GM18867 (cell line): ENCODE measurements around the gene RPP38.

ENCODE experiments used
- ATAC-seq: cut with Tn5 transposase; IDR thresholded peaks from one replicate; pipeline ENCODE4 v1.9.1; 2021; ENCODE audit warnings: mild to moderate bottlenecking, moderate library complexity; ENCODE audit not compliant: unreplicated experiment

RPP38 gene

DNA sequence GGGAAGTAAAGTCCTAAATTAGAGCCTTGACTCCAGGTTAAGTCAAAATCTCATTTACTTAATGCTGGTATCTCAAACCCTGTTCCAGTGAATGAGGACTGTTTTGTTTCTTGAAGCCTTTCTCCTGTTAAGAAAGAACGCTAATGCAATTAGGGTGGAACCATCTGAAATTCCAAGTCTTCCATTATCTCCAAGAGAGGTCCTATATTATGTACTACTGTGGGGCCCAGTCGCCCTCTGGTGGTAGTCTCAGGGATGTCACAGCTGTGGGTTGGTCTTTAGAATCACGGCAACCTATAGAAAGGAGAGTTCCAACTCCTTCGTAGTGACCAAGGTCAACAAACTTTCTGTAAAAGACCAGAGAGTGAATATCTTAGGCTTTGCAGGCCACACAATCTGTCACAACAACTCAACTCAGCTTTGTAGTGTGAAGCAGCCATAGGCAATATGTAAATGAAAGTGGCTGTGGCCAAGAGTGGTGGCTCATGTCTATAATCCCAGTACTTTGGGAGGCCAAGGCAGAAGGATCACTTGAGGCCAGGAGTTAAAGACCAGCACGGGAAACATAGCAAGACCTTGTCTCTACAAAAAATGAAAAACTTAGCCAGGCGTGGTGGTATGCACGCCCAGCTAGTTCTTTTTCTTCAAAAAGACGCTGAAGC lies 9.3 kb downstream of the RPP38 start:
- peak; percentile 77 for ATAC-seq

DNA sequence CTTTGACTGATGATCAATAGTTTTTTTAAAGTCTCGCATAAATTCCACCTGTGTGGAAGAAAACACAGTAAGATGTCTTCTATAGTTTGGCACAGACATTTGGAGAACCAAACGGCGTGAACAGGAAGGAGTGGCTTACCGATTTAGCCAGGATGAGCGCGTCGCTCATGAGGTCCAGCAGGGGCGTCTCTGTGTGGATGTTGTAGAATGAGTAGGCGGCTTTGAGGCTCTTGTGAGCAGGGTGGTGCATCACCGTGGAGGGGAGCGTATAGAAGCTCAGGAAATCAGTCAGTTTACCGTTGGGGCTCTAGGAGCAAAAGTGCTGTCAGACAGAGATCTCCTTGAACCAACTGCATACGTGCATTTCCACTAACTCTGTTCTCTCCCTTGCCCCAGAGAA lies 15.5 kb downstream of the RPP38 start:
- no peak for ATAC-seq

DNA sequence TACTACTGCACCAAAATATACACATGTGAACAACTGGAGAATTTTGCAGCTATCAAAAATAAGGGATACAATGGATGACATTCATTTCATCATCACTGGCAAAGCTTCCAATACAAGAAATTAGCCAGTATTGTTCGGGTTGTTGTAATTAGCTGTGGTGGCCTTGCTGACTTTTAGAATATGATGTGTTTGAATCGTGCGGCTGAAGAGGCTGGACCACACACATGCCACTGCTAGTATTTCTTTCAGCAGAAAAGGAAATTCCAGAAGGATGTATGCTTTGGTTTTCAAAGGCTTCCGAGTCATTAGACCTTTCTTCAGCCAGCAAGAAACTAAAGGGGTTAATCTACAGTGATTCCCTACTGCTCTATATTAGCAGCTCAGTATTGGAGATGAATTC lies 16.6 kb downstream of the RPP38 start:
- no peak for ATAC-seq

DNA sequence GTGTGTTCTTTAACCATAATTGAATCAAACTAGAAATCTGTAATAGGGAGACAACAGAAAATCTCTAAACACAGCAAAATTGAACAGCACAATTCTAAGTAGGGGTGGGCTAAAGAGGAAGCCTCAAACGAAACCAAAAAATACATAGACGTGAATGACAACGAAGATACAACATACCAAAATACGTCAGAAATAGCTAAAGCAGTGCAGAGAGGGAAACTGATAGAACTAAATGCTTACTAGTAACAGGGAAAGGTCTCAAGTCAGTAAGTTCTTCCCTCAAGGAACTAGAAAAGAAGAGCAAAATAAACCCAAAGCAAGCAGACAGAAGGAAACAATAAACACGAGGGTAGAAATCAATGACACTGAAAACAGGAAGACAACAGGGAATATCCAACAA lies 19.1 kb downstream of the RPP38 start:
- ATAC-seq = no peak

DNA sequence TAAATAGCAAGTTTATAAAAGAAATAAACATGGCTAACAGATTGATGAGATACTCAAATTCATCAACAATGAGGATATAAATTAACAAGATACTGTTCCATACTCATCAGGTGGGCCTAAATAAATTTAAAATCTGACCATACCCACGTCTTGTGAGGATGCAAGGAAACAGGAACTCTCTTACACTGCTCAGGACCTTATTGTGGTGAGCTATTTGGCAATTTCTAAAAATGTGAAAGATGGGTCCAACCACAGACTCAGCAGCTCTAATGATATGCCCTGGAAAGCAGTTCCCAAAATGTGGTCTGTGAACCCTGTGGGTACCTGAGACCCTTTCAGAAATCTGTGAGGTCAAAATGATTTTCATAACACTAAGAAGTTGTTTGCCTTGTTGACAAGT lies 21.5 kb downstream of the RPP38 start:
- no peak for ATAC-seq

DNA sequence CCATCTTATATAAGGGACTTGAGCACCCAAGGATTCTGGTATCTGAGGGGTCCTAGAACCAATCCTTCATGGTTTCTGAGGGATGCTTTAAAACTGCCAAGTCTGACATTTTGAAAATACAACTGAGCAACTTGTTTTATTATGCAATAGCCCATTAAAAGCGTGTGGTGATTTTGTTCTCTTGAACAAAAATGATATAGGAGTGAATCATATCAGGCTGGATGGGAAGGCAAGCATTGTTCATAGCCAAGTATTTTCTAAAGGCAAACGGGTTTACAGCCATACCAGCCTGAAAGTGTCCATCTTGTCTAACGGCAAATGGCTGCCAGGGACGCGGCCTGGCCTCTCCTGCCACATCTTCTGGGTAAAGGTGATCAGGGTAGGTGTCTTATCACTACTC lies 23.4 kb downstream of the RPP38 start:
- no peak for ATAC-seq

DNA sequence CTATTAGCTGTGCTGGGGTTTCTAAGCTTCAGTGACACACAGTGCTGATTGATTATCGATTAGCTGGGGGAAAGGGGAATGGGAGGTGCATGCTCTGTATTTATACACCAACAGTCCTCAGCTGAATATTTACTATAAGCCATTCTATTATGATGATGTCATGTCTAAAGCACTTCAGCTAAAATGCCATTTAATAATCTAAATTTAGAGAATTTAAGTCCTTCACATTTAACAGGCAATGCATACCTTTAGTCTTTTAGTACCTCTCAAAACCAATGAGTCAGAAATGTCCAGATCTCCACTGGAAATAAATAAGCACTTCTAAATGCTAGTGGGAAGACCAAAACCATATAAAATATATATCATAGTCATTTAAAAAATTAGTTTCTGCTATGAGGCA lies 24.6 kb downstream of the RPP38 start:
- no peak for ATAC-seq

DNA sequence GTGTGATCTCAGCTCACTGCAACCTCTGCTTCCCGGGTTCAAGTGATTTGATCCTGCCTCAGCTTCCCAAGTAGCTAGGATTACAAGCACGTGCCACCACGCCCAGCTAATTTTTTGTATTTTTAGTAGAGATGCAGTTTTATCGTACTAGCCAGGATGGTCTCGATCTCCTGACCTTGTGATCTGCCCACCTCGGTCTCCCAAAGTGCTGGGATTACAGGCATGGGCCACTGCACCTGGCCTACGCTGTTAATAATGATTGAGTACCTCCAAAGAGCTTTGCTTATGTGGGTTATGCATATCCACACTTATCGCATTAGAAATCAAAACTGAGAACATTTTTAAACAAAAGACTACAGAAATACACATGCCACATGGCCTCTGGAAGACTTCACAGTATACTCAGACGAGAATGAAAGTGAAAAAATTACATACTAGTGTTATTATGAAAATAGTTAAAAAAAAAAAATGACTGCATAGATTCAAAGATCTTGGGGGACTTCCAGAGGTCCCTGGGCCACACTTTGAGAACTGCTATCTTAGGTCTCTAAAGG lies 25.4 kb downstream of the RPP38 start:
- peak; percentile 94 for ATAC-seq

DNA sequence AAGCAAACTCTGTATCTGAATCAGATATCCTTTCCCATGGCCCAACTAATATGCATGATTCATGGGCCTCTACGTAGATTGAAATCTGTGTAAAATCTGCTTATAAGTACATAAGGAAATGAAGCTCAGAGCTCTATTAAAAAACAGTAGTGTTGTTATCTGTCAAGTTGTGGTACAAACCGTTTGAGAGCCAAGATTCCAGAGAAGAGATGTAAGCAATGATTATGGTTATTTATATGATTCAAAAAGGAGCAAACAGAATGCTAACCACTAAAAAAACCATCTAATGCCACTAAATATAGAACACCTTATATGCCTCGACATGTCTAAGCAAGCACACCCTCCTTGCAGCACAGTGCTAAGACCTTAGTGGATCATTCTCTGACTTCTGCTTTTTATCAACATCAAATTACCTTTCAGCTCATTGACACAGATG lies 26.6 kb downstream of the RPP38 start:
- no peak for ATAC-seq

DNA sequence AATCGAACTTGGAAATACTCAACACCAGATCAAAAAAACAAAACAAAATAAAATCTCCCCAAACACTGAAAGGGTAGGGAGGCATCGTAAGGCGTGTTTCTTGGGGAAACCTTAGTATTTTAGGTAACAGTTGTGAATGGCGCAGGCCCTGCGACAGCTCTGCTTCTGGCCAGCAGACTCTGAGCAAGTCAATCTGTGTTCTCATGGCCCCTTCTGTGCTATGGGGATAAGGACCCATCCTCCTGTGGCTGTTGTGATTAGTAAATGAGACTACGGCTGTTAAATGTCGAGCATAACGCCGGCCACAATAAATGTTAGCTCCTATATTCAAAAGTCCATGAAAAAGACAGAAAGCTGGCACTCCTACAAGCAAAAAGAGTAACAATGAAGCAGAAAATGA lies 27.0 kb downstream of the RPP38 start:
- ATAC-seq = no peak

DNA sequence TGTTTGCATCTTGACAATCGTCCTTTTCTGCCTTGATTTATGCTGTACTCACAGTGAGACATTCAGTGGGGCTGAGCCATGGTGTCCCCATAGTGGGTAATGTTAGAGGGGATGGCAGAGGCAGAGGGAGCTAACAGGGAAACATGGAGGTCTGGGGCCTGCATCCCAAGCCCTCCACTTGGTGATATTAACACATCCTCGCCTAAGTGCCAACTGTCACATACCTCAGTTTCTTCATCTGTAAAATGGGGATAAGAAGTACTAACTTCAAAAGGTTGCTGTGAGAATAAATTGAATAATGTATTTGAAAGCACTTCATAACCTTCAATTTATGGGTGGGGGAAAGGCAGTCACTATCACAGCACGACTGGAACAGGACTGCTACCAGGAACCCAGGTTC lies 27.8 kb downstream of the RPP38 start:
- no peak for ATAC-seq

DNA sequence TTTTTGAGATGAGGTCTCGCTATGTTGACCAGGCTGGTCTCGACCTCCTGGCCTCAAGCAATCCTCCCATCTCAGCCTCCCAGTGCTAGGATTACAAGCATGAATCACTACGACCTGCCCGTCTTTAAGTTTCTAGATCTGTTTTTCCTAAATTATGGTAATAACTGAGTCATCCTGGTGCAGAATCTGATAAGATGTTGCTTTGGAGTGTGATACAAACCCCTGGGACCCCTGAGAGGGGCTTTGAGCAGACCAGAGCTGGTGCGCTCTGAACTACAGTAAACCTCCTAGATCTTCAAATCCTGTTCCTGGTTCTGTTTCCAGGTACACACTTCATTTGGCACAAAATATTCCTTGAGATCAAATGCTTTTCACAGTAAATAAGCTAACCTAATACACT lies 34.2 kb downstream of the RPP38 start:
- ATAC-seq = no peak

DNA sequence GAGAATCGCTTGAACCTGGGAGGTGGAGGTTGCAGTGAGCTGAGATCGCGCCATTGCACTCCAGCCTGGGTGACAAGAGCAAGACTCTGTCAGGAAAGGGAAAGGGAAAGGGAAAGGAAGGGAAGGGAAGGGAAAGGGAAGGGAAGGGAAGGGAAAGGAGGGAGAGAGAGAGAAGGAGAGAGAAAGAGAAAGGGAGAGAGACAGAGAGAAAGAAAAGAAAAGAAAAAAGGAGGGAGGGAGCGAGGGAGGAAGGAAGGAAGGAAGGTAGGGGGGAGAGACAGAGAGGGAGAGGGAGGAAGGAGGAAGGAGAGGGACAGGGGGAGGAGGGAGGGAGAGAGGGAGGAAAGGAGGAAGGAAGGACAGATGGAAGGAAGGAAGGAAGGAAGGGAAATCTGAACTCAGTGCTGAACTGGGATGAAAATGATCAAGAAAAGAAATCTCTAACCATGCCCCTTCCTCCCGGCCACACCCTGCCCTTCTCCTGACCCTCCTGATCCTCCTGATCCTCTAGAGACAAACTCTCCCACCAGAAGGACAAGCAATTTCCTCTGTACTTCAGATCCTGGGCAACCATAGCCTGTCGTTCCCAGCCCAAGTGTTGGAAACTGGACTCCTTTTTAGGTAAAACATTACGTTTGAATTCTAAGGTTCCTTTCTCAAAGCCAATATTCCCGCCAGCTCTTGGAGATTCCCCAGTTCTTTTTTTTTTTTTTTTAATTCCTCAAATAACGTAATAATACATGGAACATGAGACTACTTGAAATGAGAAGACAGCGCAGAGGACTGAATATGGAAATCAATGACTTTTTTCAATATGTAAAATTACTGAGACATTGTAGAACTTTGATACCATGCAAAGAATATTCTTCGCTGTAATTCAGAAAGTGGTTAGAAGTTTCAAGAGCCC lies 39.2 kb downstream of the RPP38 start:
- no peak for ATAC-seq

DNA sequence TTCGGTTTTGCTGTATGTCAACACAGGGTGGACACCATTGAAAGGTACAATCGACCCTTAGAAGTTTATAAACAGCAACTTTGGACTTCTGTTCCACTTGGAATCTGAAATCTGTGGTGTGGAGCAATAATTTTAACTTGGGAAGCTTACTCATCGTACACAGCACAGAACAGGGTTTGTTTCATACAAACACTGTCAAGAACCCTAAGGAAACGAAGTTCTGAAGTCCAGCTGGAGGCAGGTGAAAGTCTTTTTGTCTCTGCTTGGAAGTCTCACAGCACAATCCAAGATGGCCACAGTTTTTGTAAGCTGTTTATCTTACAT lies 39.8 kb downstream of the RPP38 start:
- ATAC-seq = no peak

DNA sequence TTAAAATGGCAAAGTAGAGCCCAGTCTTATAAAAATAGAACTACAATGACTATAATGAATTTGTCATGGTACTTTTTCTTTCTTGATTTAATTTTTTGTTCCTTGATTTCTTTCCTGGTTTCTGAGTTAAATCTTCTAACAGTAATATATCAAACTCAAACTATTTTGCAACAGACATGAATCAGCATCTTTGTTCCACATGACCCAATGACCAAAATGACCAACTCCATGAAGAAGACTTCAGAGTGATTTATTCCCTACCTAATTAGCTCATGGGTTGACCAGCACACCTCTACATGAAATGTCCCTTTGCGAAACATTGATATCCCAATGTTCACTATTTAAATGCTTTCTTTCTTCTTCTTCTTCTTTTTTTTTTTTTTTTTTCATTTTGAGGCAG lies 40.5 kb downstream of the RPP38 start:
- no peak for ATAC-seq

DNA sequence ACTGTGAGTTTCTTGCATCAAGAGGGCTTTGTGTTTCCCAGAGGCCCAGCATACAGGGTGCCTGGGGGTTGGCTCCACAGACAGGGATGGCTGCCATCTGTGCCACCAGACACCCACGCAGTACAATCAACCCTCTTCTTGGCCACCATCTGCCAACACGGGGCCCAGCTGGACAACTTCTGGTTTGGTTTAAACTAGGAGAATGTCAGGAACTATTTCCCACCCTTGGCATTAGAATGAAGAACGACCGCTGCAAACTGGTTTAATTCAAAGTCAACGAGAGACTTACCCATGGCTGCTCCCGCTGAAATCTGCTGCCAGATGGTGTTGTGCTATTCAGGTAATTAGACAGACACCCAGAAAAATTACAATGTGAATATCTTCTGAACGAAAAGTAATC lies 43.5 kb downstream of the RPP38 start:
- no peak for ATAC-seq

DNA sequence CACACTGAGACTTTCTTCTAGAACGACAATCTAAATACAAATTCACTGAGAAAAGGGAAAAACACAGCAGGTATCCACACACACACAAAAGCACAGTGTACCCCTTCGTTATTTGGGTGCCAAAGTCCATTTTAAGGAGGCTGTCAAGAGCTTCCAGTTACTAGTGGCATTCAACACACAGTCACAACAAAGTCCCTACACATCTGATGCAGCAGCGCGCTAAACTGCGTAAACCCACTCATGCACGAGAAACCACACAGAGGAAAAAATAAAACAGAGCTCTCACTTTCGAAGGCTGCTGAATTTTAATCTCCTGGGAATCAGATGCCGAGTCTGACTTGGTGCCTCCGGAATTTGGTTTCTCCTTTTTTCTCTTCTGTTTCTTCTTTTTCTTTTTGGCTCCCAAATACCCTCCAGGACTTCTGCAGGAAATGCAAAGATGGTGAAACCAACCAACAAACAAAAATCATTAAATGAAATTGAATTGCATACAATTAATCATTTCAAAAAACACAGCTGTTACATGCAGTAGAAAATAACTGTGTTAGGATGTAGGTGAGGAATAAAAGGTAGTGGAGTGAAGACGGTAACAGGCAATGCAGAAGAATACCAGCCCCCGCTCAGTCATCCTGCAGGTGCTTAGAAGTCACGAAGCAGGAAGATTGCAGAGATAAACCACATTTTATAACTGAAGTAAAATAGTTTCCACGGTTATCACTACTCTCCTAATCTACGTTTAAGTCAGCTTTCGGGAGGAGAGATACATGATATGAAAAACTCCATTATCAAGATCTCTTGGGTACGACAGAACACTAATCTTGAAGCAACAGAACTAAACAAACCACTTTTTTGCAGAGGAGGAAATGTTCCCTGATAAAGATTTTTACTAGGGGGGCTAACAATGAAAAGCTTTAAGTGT lies 44.2 kb downstream of the RPP38 start:
- ATAC-seq = peak; percentile 89

DNA sequence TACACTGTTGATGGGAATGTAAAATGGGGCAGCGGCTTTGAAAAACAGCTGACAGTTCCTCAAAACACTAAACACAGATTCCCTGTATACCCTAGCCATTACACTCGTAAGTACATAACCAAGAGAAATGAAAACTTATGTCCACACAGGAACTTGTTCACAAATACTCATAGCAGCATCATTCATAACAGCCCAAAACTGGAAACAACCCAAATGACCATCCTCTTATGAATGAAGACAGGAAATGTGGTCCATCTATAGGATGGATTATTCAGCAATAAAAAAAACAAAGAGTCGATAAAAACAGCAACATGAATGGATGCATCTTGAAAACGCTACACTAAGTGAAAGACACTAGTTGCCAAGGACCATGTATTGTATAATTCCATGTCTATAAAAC lies 47.6 kb downstream of the RPP38 start:
- ATAC-seq = no peak

DNA sequence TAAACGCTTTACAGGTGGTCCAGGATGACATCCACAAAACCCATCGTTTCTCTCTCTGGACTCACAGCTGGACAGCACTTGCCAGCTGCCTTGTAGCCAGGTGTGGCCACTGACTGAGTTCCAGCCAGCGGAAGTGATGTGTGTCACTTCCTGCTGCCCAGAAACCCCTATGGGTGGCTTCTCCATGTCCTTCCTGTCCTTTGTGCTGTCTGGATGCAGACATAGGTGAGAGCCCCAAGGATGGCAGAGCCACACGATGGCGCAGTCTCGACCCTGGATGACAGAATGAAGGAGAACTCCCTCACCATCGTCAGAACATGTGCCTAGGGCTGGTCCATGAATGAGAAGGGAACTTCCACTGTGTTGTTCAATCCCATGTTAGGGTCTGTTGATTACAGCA lies 49.2 kb downstream of the RPP38 start:
- ATAC-seq = no peak

DNA sequence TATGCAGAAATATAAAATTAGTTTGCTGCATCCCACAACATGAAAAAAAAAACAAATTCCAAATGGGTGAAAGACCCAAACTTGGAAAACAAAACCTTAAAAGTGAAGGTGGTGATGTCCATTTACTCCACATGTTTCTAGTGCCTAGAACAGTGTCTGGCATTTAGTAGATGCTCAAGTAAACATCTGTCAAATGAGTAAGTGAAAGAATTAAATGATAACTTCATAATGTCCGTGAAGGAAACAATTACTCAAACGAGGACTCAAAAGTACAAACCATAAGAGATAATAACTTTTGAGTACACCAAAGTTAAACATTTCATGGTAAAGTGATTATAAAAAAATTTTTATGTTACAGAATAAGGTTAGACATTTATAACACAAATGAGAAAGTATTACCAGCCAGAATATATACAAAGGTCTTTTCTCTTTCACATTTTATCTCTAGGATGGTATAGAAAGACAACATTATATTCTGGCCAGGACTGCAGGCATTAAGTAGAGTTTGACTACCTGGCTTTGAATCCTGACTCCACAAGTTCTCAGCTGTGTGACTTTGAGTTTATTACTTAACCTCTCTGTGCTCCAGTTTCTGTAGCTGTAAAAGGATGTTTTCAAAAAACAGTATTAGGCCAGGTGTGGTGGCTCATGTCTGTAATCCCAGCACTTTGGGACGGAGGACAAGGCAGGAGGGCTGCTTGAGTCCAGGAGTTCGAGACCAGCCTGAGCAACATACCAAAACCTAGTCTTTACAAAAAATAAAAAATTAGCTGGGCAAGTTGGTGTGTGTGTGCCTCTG lies 50.6 kb downstream of the RPP38 start:
- ATAC-seq = no peak
